Measurements from ENCODE around the gene PIGU.
A peak's percentile ranks its signal among the peaks of the same experiment; 100 is the strongest.

Gene PIGU

DNA sequence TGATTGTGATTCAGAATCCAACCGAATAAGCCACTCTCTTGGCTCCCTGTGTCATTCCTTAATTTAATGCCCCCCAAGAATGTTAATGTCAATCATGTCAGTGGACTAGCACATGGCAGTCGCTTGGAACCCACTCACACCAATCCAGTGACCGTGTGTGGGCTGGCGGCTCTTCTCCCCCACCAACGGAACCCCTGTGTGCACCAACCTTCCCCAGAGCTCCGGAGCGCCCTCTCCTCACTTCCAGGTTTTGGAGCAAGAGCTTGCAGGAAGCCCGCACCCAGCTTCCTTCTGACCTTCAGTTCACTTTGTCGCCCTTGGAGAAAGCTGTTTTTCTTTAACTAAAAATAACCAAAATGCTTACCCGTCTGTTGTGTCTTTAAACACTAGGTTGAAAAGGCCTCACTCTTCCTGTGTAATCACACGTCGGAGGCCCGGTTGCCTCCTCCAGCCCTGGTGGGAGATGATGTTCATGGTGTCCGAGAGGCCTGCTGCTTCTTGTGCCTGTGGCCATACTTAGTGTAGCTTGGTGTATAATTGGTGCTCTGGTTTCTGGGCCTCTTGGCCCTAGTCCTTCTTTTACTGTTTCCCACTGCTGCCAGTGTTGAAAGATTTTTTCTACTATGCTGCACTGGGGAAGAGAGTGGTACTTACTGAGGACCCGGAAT, 136.2 kb downstream of the PIGU start:
- TF ChIP-seq ZNF133 (tag by site-specific recombination; IDR thresholded peaks at IDR 0.05) (peak; percentile 97), KLF17 (tag by site-specific recombination; IDR thresholded peaks at IDR 0.05) (no peak)
- no peaks in the 10 kb centered on the region for H3K4me1 ChIP-seq (ENCODE audit: control insufficient read depth, insufficient read depth, low read length)
- H3K9me3 ChIP-seq (ENCODE audit: control insufficient read depth, insufficient read depth, low read depth, low read length), result no peaks in the 10 kb centered on the region
- ChIA-PET POLR2A (interaction anchor here (0.6 to 1.0 kb wide), 2 partner anchors 238 to 1298 kb away, joined by 3 to 8 read pairs; partner anchors contain the start of gene AHCY), CTCF (interaction anchor here (0.7 to 3.4 kb wide), 3 partner anchors 10 to 906 kb away, joined by 4 to 22 read pairs (median 8); no protein-coding TSS in a partner anchor)
- H3K27ac ChIP-seq (ENCODE audit: extremely low read depth, low read depth, low read length), result 0 out of 2 replicates have a peak overlapping the region, but pooled peaks have one; percentile 16
- H3K4me3 ChIP-seq (ENCODE audit: low read depth, low read length), result no peak overlapping the region
- peaks cover 0 to 64% of the 10 kb centered on the region in 2 experiments; a peak in 2 of 3 replicates for H3K36me3 ChIP-seq (ENCODE audit: control insufficient read depth in 2 of 2, insufficient read depth in 1 of 2, low read length in 2 of 2)

DNA sequence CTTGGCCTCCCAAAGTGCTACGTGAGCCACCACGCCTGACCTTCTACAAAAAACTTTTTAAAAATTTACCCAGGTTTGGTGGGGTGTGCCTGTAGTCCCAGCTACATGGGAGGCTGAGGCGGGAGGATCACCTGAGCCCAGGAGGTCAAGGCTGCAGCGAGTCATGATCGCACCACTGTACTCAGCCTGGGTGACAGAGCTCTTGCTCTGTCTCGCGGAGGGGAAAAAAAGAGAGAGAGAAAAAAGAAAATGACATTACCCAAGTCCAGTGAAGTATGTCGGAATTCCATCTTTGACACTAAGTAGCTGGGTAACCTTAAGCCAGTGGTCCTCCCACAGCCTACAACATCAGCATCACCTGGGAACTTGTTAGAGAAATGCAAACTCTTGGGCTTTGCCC, 137.1 kb downstream of the PIGU start:
- no peaks in the 10 kb centered on the region for H3K4me1 ChIP-seq (ENCODE audit: control insufficient read depth, insufficient read depth, low read length)
- H3K9me3 ChIP-seq (ENCODE audit: control insufficient read depth, insufficient read depth, low read depth, low read length), result no peaks in the 10 kb centered on the region
- H3K4me3 ChIP-seq (ENCODE audit: low read depth, low read length), result no peak overlapping the region
- no peak overlapping the region for H3K27ac ChIP-seq (ENCODE audit: extremely low read depth, low read depth, low read length)
- POLR2A ChIA-PET, result interaction anchor here (0.6 to 1.0 kb wide), 2 partner anchors 237 to 1299 kb away, joined by 3 to 8 read pairs; partner anchors contain the start of gene AHCY
- peaks cover 0 to 74% of the 10 kb centered on the region in 2 experiments; a peak in 2 of 3 replicates for H3K36me3 ChIP-seq (ENCODE audit: control insufficient read depth in 2 of 2, insufficient read depth in 1 of 2, low read length in 2 of 2)
- CTCF ChIA-PET, result interaction anchor here (0.6 to 3.4 kb wide), 9 partner anchors 10 to 907 kb away, joined by 3 to 22 read pairs (median 7); partner anchors contain the start of gene MAP1LC3A
- no peak for TF ChIP-seq GLIS1 (tag by site-specific recombination; IDR thresholded peaks at IDR 0.05)
- no peak for TF ChIP-seq KLF16 (tag by site-specific recombination; IDR thresholded peaks at IDR 0.05)

DNA sequence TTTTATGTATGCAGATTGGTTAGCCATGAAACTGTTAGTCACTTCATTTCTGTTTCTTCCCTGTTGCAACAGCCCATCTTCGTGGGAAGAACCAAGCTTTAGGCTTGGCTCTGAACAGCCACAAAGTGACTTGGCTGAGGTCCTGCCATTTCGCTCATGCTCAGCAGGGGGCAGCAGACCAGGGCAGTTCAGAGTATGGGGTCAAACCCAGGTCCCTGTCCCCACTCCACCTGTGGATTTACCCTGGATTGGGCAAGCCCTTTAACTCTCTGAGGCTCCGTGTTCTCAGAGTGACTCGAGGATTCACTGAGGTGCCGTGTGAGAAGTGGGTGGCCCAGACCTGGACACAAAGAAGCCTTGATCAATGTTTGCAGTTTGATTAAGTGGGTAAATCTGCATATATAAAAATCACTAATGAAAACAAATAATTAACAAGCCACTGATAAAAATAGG, 138.2 kb downstream of the PIGU start:
- Histone ChIP-seq H3K4me1 (ENCODE audit: control insufficient read depth, insufficient read depth, low read length) (no peaks in the 10 kb centered on the region), H3K4me3 (ENCODE audit: low read depth, low read length) (no peak overlapping the region), H3K9me3 (ENCODE audit: control insufficient read depth, insufficient read depth, low read depth, low read length) (no peaks in the 10 kb centered on the region), H3K36me3 (ENCODE audit: control insufficient read depth in 2 of 2, insufficient read depth in 1 of 2, low read length in 2 of 2) (peaks cover 0 to 81% of the 10 kb centered on the region in 2 experiments; a peak in 2 of 3 replicates), H3K27ac (ENCODE audit: extremely low read depth, low read depth, low read length) (no peak overlapping the region)
- CTCF ChIA-PET, result interaction anchor here (0.5 to 3.4 kb wide), 10 partner anchors 8 to 728 kb away, joined by 3 to 22 read pairs (median 4); no protein-coding TSS in a partner anchor
- POLR2A ChIA-PET, result no interaction called here
- TF ChIP-seq ZNF202 (tag by site-specific recombination; IDR thresholded peaks at IDR 0.05; ENCODE audit: borderline replicate concordance) (no peak), SCRT2 (tag by site-specific recombination; IDR thresholded peaks at IDR 0.05) (peak; percentile 86), SCRT1 (tag by site-specific recombination; IDR thresholded peaks at IDR 0.05; ENCODE audit: borderline replicate concordance) (peak; percentile 79), SETDB1 (IDR thresholded peaks at IDR 0.05; ENCODE audit: insufficient read length, low read length) (no peak)
- TF ChIP-seq, protein P1, sequence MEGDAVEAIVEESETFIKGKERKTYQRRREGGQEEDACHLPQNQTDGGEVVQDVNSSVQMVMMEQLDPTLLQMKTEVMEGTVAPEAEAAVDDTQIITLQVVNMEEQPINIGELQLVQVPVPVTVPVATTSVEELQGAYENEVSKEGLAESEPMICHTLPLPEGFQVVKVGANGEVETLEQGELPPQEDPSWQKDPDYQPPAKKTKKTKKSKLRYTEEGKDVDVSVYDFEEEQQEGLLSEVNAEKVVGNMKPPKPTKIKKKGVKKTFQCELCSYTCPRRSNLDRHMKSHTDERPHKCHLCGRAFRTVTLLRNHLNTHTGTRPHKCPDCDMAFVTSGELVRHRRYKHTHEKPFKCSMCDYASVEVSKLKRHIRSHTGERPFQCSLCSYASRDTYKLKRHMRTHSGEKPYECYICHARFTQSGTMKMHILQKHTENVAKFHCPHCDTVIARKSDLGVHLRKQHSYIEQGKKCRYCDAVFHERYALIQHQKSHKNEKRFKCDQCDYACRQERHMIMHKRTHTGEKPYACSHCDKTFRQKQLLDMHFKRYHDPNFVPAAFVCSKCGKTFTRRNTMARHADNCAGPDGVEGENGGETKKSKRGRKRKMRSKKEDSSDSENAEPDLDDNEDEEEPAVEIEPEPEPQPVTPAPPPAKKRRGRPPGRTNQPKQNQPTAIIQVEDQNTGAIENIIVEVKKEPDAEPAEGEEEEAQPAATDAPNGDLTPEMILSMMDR (tag by site-specific recombination; IDR thresholded peaks at IDR 0.05), result peak; percentile 70

DNA sequence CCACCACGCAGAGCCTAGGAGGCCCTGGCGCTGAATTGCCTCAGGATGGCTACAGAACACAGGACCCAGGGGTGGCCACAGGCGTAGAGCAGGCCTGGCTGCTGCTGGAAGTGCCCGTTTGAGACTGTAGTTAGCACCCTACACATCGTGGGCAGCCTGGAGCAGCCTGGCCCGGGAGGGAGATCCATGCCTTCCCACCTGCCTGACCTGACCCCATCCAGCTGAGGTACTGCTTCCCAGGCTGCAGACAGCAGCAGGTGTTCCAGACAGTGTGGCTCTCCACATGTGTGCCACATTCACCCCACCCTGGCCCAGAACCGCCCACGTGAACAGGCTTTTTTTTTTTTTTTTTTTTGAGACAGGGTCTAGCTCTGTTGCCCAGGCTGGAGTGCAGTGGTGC, 139.2 kb downstream of the PIGU start:
- no peaks in the 10 kb centered on the region for H3K4me1 ChIP-seq (ENCODE audit: control insufficient read depth, insufficient read depth, low read length)
- ChIA-PET CTCF (interaction anchor here (0.6 to 3.4 kb wide), 9 partner anchors 7 to 1052 kb away, joined by 3 to 22 read pairs (median 4); no protein-coding TSS in a partner anchor), POLR2A (no interaction called here)
- peaks cover 0 to 90% of the 10 kb centered on the region in 2 experiments; a peak in 2 of 3 replicates for H3K36me3 ChIP-seq (ENCODE audit: control insufficient read depth in 2 of 2, insufficient read depth in 1 of 2, low read length in 2 of 2)
- H3K27ac ChIP-seq (ENCODE audit: extremely low read depth, low read depth, low read length), result no peak overlapping the region
- no peaks in the 10 kb centered on the region for H3K9me3 ChIP-seq (ENCODE audit: control insufficient read depth, insufficient read depth, low read depth, low read length)
- no peak overlapping the region for H3K4me3 ChIP-seq (ENCODE audit: low read depth, low read length)
- no peak for TF ChIP-seq IKZF3 (tag by site-specific recombination; IDR thresholded peaks at IDR 0.05)
- TF ChIP-seq ZBTB26 (tag by site-specific recombination; optimal IDR thresholded peaks at IDR 0.05), result no peak
- TF ChIP-seq KLF10 (tag by site-specific recombination; IDR thresholded peaks at IDR 0.05), result no peak
- no peak for TF ChIP-seq HOXD13 (CRISPR knock-in tag; IDR thresholded peaks at IDR 0.05; ENCODE audit: borderline replicate concordance)
- TF ChIP-seq ZNF596 (tag by site-specific recombination; IDR thresholded peaks at IDR 0.05), result no peak
- TF ChIP-seq ZNF837 (tag by site-specific recombination; IDR thresholded peaks at IDR 0.05), result no peak
- no peak for TF ChIP-seq ZNF19 (tag by site-specific recombination; IDR thresholded peaks at IDR 0.05; ENCODE audit: low read depth)

All from HEK293 (cell line).